PC-3 (cell line): Measurements from ENCODE around the gene KIAA1549. TPM values are rescaled to one million over a fixed set of nuclear protein-coding genes. Genes with fewer than 3 reads are reported as not detected.

ENCODE experiments used
- ATAC-seq: fragments of 200-7000 bp; cut with Tn5 transposase; 2 replicates; pipeline ENCODE4 v1.9.1; 2020; ENCODE audit warnings: mild to moderate bottlenecking, moderate library complexity
- BruUV-seq: library from RNA; stranded (reverse); fragments of 400-500 nt; replicated peaks from 2 replicates; lab custom pipeline; 2021; lab: Mats Ljungman, UMichigan
- CTCF ChIA-PET: fragments of 300-600 bp; sonication (Branson Sonifier 250); formaldehyde crosslinking; loops from one replicate; lab custom pipeline; 2022; ENCODE audit warnings: antibody characterized with exemption; lab: Charles Lee
- POLR2A ChIA-PET: fragments of 300-600 bp; sonication (Branson Sonifier 250); formaldehyde crosslinking; loops from one replicate; lab custom pipeline; 2022; ENCODE audit warnings: antibody characterized with exemption; ENCODE audit not compliant: unreplicated experiment; lab: Charles Lee
- DNase-seq: peaks from one replicate; pipeline ENCODE4 v3.0.0-alpha.2; 2015
- H2AFZ ChIP-seq: fragments of 300-600 bp; sonication (generic); 2 replicates; pipeline ENCODE4 v1.6.0; 2016; ENCODE audit warnings: antibody characterized with exemption, low read length
- H3F3A ChIP-seq: fragments of 300-600 bp; sonication (generic); one replicate; pipeline ENCODE4 v1.6.0; 2017; ENCODE audit warnings: antibody characterized with exemption, low read length, control low read depth, mild to moderate bottlenecking; ENCODE audit not compliant: unreplicated experiment
- H3K27ac ChIP-seq: fragments of 300-600 bp; sonication (generic); 2 replicates; pipeline ENCODE4 v1.5.1; 2016; ENCODE audit warnings: mild to moderate bottlenecking, low read length
- H3K27me3 ChIP-seq: fragments of 300-600 bp; sonication (generic); 2 replicates; pipeline ENCODE4 v1.6.1; 2016; ENCODE audit warnings: low read length, mixed read lengths
- H3K36me3 ChIP-seq: fragments of 300-600 bp; sonication (generic); 2 replicates; pipeline ENCODE4 v1.6.1; 2016; ENCODE audit warnings: low read depth, mixed run types, low read length, mixed read lengths
- H3K4me1 ChIP-seq: fragments of 300-600 bp; sonication (generic); 2 replicates; pipeline ENCODE4 v1.5.1; 2016; ENCODE audit warnings: low read length; ENCODE audit not compliant: insufficient read depth
- H3K4me2 ChIP-seq: fragments of 300-600 bp; sonication (generic); 2 replicates; pipeline ENCODE4 v1.6.0; 2016; ENCODE audit warnings: low read length
- H3K4me3 ChIP-seq: fragments of 300-600 bp; sonication (generic); 2 replicates; pipeline ENCODE4 v1.5.1; 2016; ENCODE audit warnings: mild to moderate bottlenecking, low read length, mixed read lengths
- H3K79me2 ChIP-seq: fragments of 300-600 bp; sonication (generic); 2 replicates; pipeline ENCODE4 v1.6.1; 2017; ENCODE audit warnings: low read length, mixed read lengths
- H3K9ac ChIP-seq: fragments of 300-600 bp; sonication (generic); 2 replicates; pipeline ENCODE4 v1.6.0; 2016; ENCODE audit warnings: mild to moderate bottlenecking, low read length
- H3K9me2 ChIP-seq: fragments of 300-600 bp; sonication (generic); replicated peaks from 2 replicates; pipeline ENCODE4 v1.6.1; 2016; ENCODE audit warnings: mixed run types, low read length, mixed read lengths
- H3K9me3 ChIP-seq: fragments of 300-600 bp; sonication (generic); 2 replicates; pipeline ENCODE4 v1.6.1; 2016; ENCODE audit warnings: low read length, mixed read lengths
- H4K20me1 ChIP-seq: fragments of 300-600 bp; sonication (generic); 2 replicates; pipeline ENCODE4 v1.6.1; 2016; ENCODE audit warnings: low read length, mixed read lengths
- EZH2 ChIP-seq: fragments of 300-600 bp; sonication (generic); IDR thresholded peaks from one replicate; pipeline ENCODE4 v1.6.1; 2017; ENCODE audit warnings: antibody characterized with exemption, mild to moderate bottlenecking, low read length; ENCODE audit not compliant: unreplicated experiment
- EZH2phosphoT487 ChIP-seq: fragments of 300-600 bp; sonication (generic); IDR thresholded peaks from 2 replicates; pipeline ENCODE4 v1.6.1; 2018; ENCODE audit warnings: mild to moderate bottlenecking, antibody characterized with exemption, low read length, borderline replicate concordance
- intact Hi-C: fragments of 100-400 bp; cut with micrococcal nuclease; formaldehyde crosslinking; loops from 2 replicates; pipeline ENCODE4 v1.9.0; 2023
- total RNA-seq: library from RNA; depleted of rRNA; stranded (reverse); fragments of >200 nt; gene quantifications from 2 replicates; pipeline ENCODE4 v1.2.3, GENCODE V29; 2014
- TF ChIP-seq, protein P1 (sequence below): fragments of 300-600 bp; sonication (generic); conservative IDR thresholded peaks from 2 replicates; pipeline ENCODE4 v1.5.1; 2017; ENCODE audit warnings: antibody characterized with exemption, low read depth, mild to moderate bottlenecking, low read length

The KIAA1549 gene
- total RNA-seq, 1 experiment from 2014 or later = 8.2 TPM

DNA sequence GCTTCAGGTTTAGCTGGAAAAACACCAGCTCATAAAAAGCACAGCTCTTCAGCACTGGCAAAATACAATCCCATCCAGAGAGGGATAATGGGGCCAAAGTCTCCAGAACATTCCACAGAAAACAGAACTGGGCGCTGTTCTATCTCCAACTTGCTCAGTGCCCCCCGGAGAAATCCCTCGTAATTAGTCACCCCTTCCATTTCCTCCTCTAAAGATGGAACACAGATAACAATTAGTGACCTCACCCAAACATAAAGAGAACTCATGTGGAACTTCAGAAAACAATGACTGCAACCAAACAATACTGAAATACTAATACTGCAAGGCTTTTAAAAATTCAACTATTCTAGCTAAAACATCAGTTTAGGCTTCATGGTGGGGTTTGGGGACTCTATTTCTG is 46.3 kb downstream of the KIAA1549 start:
- BruUV-seq = no TSS peak
- H3F3A ChIP-seq = no peaks in the 10 kb centered on the region
- H3K27me3 ChIP-seq = no peaks in the 10 kb centered on the region
- peak; percentile 86 for DNase-seq
- H3K4me1 ChIP-seq = peaks cover 32% of the 10 kb centered on the region
- H2AFZ ChIP-seq = no peak overlapping the region
- CTCF ChIA-PET = interaction anchor here (0.5 to 1.8 kb wide), 4 partner anchors 15 to 48 kb away, joined by 3 to 13 read pairs (median 4); no protein-coding TSS in a partner anchor
- H3K36me3 ChIP-seq = no peaks in the 10 kb centered on the region
- peak overlapping the region; percentile 76 for H3K4me2 ChIP-seq
- H4K20me1 ChIP-seq = no peaks in the 10 kb centered on the region
- H3K9me3 ChIP-seq = no peaks in the 10 kb centered on the region
- peak overlapping the region; percentile 56 for H3K9ac ChIP-seq
- peaks cover 47% of the 10 kb centered on the region for H3K79me2 ChIP-seq
- POLR2A ChIA-PET = interaction anchor here (0.6 to 1.4 kb wide), 5 partner anchors 15 to 48 kb away, joined by 3 to 14 read pairs (median 4); no protein-coding TSS in a partner anchor
- intact Hi-C loops = loop anchor here (1.0 kb wide), 4 partner anchors 16 to 46 kb away; no protein-coding TSS in a partner anchor
- H3K4me3 ChIP-seq = peak overlapping the region; percentile 49; the same call in 1 of the 2 replicates
- no peaks in the 10 kb centered on the region for H3K9me2 ChIP-seq
- TF ChIP-seq, protein P1, sequence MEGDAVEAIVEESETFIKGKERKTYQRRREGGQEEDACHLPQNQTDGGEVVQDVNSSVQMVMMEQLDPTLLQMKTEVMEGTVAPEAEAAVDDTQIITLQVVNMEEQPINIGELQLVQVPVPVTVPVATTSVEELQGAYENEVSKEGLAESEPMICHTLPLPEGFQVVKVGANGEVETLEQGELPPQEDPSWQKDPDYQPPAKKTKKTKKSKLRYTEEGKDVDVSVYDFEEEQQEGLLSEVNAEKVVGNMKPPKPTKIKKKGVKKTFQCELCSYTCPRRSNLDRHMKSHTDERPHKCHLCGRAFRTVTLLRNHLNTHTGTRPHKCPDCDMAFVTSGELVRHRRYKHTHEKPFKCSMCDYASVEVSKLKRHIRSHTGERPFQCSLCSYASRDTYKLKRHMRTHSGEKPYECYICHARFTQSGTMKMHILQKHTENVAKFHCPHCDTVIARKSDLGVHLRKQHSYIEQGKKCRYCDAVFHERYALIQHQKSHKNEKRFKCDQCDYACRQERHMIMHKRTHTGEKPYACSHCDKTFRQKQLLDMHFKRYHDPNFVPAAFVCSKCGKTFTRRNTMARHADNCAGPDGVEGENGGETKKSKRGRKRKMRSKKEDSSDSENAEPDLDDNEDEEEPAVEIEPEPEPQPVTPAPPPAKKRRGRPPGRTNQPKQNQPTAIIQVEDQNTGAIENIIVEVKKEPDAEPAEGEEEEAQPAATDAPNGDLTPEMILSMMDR = no peak
- TF ChIP-seq EZH2phosphoT487 (no peak), EZH2 (no peak)
- H3K27ac ChIP-seq = peak overlapping the region; percentile 91
- peak; percentile 70 for ATAC-seq

GRCh38 chr7:138934367-138934766 is 46.8 kb downstream of the KIAA1549 start:
- DNase-seq (peak; percentile 35), ATAC-seq (0 out of 2 replicates have a peak, but pooled peaks have one; percentile 2)
- Histone ChIP-seq H3K9me2 (no peaks in the 10 kb centered on the region), H3F3A (no peaks in the 10 kb centered on the region), H3K27ac (peak overlapping the region; percentile 91), H3K9ac (peak overlapping the region; percentile 47), H3K4me1 (peaks cover 32% of the 10 kb centered on the region), H3K9me3 (no peaks in the 10 kb centered on the region), H3K27me3 (no peaks in the 10 kb centered on the region), H4K20me1 (no peaks in the 10 kb centered on the region), H3K79me2 (peaks cover 44% of the 10 kb centered on the region), H3K4me2 (peak overlapping the region; percentile 76), H3K36me3 (no peaks in the 10 kb centered on the region), H2AFZ (no peak overlapping the region), H3K4me3 (peak overlapping the region; percentile 49; the same call in 1 of the 2 replicates)
- ChIA-PET POLR2A (interaction anchor here (0.6 to 1.4 kb wide), 4 partner anchors 15 to 48 kb away, joined by 3 to 14 read pairs (median 6); no protein-coding TSS in a partner anchor), CTCF (interaction anchor here (0.5 to 0.7 kb wide), 2 partner anchors 28 to 45 kb away, joined by 4 to 5 read pairs; no protein-coding TSS in a partner anchor)
- BruUV-seq = no TSS peak
- TF ChIP-seq, protein P1 = no peak
- no peak for TF ChIP-seq EZH2
- no peak for TF ChIP-seq EZH2phosphoT487
- intact Hi-C loops = no loop called here

GRCh38 chr7:138932870-138933269 is 48.3 kb downstream of the KIAA1549 start:
- ChIA-PET POLR2A (no interaction called here), CTCF (no interaction called here)
- Histone ChIP-seq H3K9me3 (no peaks in the 10 kb centered on the region), H3K9ac (no peak overlapping the region), H3K27me3 (no peaks in the 10 kb centered on the region), H3K4me2 (no peak overlapping the region), H4K20me1 (no peaks in the 10 kb centered on the region), H3K4me1 (peaks cover 32% of the 10 kb centered on the region), H3K9me2 (no peaks in the 10 kb centered on the region), H3F3A (no peaks in the 10 kb centered on the region), H3K27ac (no peak overlapping the region), H3K79me2 (peaks cover 33% of the 10 kb centered on the region), H3K4me3 (no peak overlapping the region), H3K36me3 (no peaks in the 10 kb centered on the region), H2AFZ (no peak overlapping the region)
- ATAC-seq (no peak), DNase-seq (no peak)
- TF ChIP-seq, protein P1 = no peak
- TF ChIP-seq EZH2 (no peak), EZH2phosphoT487 (no peak)
- intact Hi-C loops = no loop called here
- BruUV-seq = no TSS peak
